GM21526 (cell line): ENCODE results near the gene IRF9.

Experiments
- ATAC-seq: cut with Tn5 transposase; IDR thresholded peaks from one replicate; pipeline ENCODE4 v1.9.1; 2021; ENCODE audit warnings: moderate library complexity; ENCODE audit not compliant: unreplicated experiment, low FRiP score

The IRF9 gene

DNA sequence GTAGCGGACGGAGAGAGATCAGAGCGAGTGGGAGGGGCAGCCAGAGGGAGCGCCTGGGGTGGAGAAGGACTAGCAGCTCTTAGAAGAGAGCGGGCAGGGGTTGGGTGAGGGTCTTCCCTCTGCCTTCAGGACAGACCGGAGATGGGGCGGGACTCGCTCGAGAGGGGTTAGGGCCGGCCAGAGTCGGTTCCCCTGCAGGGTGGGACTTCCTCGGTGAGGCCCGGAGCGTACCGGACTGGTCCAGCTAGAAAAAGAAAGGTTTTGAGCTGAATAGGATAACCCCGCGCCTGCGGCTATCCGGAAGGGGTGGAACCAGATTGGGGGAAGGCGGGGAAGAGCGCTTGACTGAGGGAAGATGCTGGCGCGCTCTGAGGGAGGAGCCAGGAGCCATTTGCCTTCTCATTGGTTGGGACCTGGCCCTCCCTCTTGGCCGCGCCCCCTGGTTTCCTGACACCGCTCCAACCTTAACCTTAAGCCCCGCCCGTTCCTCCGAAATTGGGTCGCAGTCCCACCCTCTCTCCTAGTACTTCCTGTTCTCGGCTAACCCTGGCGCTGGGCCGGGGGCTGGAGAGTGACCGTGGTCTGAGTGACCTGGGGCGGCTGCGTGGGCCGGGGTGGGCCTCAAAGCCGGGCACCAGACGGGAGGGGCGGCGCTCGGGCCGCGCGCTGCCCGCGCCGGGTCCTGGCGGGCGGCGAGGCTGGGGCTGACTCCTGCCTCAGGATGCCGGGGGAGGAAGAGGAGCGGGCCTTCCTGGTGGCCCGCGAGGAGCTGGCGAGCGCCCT, 13.9 kb upstream of the IRF9 start, which contains the start of gene RNF31:
Gene RNF31, plus strand, starts transcription at position 521 of the 783 bp plus-strand sequence. Its CDS starts 201 bp downstream, at position 722.
- ATAC-seq, result peak; percentile 65

DNA sequence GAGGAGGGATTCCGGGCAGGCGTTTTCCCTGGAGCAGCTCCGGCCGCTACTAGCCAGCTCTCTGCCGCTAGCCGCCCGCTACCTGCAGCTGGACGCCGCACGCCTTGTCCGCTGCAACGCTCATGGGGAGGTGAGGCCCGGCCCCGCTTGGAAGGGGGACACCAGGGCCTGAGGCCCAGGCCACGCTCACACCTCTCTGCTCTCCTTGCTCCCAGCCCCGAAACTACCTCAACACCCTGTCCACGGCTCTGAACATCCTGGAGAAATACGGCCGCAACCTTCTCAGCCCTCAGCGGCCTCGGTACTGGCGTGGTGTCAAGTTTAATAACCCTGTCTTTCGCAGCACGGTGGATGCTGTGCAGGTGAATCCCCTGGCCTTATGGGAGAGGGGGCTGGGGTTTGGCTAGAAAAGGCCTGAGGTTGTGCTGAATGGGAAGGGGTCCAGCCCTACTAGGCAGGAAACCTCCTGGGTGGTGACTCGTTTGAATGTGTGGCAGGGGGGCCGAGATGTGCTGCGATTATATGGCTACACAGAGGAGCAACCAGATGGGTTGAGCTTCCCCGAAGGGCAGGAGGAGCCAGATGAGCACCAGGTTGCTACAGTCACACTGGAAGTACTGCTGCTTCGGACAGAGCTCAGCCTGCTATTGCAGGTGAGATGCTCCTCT, 13.2 kb upstream of the IRF9 start:
- no peak for ATAC-seq

DNA sequence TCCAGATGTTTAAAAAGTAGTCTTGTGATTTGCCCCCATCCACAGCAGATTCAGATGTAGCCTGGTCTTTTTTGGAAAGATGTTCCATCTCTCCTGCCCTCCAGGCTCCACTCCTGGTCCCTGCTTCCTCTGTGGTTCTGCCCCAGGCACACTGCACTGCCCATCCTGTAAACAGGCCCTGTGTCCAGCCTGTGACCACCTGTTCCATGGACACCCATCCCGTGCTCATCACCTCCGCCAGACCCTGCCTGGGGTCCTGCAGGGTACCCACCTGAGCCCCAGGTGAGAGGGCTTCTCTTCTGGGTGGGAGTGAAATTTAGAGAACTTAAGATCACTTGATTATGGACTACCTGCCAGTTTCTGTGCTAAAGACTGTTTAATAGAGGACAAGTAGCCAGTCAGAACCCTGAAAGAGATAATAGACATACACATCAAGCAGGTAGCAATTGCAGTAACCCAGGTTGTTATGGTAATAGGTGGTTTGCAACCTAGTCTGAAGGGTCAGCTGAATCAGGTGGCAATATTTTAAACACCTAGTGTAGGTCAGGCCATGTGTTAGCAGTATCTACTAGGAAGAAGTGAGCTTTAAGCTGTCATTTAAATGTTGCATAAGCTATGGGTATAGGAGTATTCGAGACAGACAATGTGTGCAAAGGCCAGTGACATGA, 11.6 kb upstream of the IRF9 start:
- ATAC-seq, result no peak

DNA sequence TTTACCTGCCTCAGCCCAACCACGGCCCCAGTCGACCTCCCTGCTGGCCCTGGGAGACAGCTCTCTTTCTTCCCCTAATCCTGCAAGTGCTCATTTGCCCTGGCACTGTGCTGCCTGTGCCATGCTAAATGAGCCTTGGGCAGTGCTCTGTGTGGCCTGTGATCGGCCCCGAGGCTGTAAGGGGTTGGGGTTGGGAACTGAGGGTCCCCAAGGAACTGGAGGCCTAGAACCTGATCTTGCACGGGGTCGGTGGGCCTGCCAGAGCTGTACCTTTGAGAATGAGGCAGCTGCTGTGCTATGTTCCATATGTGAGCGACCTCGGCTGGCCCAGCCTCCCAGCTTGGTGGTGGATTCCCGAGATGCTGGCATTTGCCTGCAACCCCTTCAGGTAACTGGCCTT, 11.0 kb upstream of the IRF9 start:
- ATAC-seq, result no peak

DNA sequence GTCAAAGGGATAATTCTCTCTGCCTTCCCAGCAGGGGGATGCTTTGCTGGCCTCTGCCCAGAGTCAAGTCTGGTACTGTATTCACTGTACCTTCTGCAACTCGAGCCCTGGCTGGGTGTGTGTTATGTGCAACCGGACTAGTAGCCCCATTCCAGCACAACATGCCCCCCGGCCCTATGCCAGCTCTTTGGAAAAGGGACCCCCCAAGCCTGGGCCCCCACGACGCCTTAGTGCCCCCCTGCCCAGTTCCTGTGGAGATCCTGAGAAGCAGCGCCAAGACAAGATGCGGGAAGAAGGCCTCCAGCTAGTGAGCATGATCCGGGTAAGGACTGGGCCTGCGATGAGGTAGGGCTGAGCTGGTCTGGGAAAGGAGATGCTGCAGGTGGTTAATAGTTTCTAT, 10.5 kb upstream of the IRF9 start:
- ATAC-seq, result no peak

DNA sequence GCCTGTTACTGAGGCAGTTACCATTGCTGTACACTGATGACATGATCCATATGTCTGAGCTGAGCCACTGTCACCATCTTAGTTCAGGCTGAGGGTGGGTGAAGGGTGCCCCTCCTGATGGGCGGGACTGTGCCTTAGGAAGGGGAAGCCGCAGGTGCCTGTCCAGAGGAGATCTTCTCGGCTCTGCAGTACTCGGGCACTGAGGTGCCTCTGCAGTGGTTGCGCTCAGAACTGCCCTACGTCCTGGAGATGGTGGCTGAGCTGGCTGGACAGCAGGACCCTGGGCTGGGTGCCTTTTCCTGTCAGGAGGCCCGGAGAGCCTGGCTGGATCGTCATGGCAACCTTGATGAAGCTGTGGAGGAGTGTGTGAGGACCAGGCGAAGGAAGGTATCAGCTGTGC, 10.1 kb upstream of the IRF9 start:
- no peak for ATAC-seq

DNA sequence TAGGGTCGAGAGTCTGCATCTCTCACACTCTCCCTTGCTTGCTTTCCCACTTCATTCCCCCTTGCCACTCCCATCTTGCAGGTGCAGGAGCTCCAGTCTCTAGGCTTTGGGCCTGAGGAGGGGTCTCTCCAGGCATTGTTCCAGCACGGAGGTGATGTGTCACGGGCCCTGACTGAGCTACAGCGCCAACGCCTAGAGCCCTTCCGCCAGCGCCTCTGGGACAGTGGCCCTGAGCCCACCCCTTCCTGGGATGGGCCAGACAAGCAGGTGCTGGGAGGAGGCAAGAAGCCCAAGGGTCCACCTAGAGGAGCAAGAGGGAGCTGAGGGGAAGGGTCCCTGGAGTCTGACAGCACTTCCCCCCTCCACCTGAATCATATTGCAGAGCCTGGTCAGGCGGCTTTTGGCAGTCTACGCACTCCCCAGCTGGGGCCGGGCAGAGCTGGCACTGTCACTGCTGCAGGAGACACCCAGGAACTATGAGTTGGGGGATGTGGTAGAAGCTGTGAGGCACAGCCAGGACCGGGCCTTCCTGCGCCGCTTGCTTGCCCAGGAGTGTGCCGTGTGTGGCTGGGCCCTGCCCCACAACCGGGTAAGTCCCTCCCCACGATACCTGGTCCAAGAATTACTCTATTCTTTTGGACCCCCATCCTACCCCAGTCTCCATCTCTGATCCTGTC, 9.5 kb upstream of the IRF9 start:
- ATAC-seq, result no peak

DNA sequence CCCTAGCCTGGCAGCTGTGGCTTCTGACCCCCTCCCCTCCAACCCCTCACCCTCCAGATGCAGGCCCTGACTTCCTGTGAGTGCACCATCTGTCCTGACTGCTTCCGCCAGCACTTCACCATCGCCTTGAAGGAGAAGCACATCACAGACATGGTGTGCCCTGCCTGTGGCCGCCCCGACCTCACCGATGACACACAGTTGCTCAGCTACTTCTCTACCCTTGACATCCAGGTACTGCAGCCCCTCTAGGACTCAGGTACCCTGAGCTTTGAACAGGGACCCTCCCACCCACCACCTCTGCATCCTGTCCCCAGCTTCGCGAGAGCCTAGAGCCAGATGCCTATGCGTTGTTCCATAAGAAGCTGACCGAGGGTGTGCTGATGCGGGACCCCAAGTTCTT, 6.0 kb upstream of the IRF9 start:
- no peak for ATAC-seq

DNA sequence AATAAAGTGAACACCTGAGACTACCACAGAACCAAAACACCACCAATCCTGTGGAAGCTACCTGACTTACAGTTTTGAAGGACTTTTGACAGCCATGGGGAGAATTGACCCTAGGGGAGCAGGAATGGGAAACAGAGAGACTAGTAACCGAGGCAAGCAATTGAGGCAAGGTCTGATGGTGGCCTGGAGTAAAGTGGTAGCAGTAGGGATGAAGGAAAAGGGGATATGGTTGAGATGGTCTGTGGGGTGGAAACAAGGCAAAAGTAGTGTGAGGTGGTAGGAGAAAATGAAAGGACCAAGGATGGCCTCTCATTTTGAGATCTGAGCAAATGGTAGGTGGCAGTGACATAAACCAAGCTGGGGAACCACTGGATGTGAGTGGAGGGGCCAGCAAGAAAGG, 4.2 kb upstream of the IRF9 start:
- no peak for ATAC-seq

DNA sequence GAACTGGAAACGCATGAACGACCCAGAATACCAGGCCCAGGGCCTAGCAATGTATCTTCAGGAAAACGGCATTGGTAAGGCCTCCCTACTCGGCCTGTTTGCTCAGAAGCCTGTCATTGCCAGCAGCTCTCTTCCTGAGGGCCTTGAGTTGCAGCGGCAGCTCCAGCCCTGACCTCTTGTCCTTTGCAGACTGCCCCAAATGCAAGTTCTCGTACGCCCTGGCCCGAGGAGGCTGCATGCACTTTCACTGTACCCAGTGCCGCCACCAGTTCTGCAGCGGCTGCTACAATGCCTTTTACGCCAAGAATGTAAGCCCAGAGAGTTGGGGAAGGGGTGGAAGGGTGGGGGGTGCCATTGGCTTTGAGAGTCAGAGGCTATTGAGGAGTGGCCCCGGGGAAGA, 3.7 kb upstream of the IRF9 start:
- no peak for ATAC-seq

DNA sequence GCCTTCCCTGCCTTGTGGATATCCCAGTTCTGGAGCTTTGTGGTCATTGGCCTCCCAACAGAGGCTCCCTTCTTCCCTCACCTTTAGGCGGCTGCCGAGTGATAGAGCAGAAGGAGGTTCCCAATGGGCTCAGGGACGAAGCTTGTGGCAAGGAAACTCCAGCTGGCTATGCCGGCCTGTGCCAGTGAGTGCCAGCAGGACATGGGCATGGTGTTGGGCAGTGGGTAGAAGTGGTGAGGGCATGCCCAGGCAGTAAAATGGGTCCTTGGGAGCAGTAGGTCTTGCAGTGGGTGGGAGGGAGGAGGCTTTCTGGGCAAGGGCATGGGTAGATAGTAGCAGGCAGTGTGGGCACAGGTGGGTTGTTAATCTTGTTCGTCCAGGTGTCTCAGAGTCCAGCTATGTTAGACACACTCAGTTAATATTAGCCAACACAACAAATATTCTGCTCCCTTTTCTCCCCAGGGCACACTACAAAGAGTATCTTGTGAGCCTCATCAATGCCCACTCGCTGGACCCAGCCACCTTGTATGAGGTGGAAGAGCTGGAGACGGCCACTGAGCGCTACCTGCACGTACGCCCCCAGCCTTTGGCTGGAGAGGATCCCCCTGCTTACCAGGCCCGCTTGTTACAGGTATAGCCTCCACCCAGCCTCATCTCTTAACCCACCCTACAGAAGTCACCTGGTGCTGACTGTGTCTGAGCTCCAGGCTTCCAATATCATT, 1.1 kb upstream of the IRF9 start:
- ATAC-seq, result no peak

DNA sequence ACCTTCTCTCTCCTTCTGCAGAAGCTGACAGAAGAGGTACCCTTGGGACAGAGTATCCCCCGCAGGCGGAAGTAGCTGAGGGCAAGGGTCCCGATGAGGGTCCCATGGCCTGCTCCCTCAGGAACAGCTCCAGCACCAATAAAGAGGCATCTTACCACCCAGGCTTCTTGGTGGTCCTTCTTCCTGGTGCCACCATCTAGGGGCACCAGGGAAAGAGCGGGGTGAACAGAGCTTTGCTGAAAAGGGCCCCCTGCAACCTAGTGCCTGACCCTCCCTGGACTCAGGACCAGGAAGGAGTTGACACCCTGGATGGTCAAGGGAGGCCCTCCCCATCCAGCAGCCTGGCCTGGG, 591 bp upstream of the IRF9 start:
- ATAC-seq, result no peak

DNA sequence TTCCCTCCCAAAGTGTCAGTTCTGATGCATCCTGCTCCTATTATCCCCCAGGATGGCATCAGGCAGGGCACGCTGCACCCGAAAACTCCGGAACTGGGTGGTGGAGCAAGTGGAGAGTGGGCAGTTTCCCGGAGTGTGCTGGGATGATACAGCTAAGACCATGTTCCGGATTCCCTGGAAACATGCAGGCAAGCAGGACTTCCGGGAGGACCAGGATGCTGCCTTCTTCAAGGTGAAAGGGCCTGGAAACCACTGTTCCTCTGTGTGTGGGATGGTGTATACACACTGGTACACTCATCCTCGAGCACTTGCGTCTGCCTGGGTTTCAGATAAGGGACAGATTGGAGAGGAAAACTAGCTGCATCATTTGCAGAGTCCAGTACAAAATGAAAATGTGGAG, 1.0 kb downstream of the IRF9 start:
- no peak for ATAC-seq

DNA sequence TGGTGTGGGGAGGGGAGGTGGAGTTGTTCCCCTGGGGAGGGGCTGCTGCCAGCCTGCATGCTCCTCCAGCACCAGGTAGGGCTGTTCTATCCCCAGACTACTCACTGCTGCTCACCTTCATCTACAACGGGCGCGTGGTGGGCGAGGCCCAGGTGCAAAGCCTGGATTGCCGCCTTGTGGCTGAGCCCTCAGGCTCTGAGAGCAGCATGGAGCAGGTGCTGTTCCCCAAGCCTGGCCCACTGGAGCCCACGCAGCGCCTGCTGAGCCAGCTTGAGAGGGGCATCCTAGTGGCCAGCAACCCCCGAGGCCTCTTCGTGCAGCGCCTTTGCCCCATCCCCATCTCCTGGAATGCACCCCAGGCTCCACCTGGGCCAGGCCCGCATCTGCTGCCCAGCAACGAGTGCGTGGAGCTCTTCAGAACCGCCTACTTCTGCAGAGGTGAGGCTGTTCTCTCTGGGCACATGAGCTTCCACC, 3.5 kb downstream of the IRF9 start:
- ATAC-seq, result no peak

DNA sequence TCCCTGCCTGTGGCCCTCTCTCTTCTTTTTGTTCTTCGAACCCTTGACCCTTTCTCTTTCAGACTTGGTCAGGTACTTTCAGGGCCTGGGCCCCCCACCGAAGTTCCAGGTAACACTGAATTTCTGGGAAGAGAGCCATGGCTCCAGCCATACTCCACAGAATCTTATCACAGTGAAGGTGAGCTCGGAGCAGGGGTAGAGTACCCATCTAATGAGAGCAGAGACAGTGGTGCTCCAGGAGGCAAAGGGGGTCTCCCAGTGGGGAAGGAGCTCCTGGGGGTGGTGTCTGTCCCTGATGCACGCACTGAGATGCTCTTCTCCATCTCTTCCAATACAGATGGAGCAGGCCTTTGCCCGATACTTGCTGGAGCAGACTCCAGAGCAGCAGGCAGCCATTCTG, 4.7 kb downstream of the IRF9 start:
- ATAC-seq, result no peak

DNA sequence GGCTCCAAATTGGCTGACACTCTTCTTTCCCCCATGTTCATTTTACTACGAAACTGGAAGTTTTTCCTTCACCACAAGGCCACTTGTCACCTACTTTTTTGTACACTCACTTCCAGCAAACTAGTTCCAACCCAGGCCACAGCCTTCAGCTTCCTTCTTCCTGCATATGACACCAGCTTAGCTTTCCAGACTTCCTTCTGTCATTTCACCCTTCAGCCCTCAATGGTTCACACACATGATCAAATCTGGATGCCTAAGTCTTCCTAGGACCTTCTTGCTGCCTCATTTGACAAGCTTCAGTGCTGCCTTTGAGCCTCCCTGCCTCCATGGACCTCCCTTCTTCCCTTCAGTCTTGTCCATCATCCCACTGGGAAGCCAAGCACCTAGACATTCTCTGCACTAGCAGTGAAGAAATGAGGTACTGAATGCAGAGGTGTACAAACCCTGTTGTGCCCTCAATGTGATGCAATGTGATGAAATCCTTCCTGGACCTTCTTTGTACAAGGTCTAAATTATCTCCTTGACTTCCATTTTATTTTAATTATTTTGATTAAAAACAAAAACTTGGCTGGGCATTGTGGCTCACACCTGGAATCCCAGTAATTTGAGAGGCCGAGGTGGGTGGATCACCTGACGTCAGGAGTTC, 6.5 kb downstream of the IRF9 start:
- no peak for ATAC-seq

DNA sequence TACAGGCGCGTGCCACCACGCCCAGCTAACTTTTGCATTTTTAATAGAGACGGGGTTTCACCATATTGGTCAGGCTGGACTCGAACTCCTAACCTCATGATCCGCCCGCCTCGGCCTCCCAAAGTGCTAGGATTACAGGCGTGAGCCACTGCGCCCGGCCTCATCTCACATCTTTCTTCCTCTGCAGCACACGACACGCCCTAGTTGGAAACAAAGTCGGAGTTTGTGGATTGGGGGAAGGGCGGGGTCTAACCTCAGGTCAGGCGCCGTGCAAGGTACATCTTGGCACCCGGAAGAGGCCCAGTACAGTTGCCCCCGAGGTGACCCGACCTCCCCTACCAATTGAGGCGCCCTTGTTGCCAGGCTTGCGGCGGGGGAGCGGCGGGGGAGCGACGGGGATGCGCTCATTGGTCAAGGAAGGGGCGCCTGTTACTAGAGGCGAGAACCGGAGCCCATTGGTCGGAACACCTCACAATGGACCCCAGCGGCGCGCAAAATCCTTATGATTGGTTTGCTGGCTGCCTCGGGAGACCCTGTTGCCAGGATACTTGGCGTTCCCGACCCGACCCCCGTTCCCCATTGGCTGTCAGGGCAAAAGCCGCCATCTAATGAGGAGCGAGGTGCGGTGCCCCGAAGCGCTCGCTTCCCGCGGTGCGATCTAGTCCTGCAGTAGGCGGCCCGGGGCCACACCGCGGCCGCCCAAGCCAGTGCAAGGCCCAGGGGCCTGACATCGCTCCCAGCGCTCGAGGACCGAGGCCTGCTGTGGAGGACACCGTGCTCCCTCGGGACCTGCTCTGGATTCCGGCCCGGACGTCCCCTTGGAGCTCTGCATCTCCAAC, 10.6 kb downstream of the IRF9 start, which contains the start of gene REC8:
Gene REC8, plus strand, starts transcription at position 659 of the 839 bp plus-strand sequence. CDS start 473 bp downstream, outside the sequence.
- peak; percentile 73 for ATAC-seq

DNA sequence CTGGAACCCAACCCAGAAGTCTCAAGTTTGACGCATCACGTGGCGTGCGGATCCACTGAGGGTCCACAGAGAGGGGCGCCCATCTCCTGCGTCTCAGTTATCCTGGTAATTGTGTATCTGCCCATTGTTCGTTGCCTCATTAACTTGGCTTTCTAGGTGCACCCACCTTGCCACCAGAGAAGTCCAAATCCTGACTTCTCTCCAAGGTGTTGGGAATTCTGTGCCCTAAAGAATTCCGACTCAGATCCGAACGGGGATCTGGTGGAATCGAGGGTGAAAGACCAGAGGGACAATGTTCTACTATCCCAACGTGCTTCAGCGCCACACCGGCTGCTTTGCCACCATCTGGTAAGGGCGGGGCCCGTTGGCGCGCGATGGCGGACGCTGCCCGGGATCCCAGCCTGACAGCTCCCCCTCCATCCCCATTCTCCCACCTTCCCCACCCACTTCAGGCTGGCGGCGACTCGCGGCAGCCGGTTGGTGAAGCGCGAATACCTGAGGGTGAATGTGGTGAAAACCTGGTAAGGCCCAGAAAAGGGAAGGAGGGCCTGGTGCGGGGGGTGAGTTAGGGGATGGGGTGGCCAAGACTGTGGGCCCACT, 11.3 kb downstream of the IRF9 start:
- ATAC-seq, result no peak
